Caco-2 (cell line): ENCODE results near the gene SIAH3. TPM values are rescaled to one million over a fixed set of nuclear protein-coding genes. Genes with fewer than 3 reads are reported as not detected.
A peak's percentile ranks its signal among the peaks of the same experiment; 100 is the strongest.

Experiments
- BruUV-seq: library from RNA; stranded (reverse); fragments of 400-500 nt; replicated peaks from 2 replicates; lab custom pipeline; 2021; lab: Mats Ljungman, UMichigan
- CTCF ChIA-PET: fragments of 300-600 bp; sonication (Branson Sonifier 250); formaldehyde crosslinking; loops from one replicate; lab custom pipeline; 2022; ENCODE audit warnings: antibody characterized with exemption; lab: Charles Lee
- POLR2A ChIA-PET: fragments of 300-600 bp; sonication (Branson Sonifier 250); formaldehyde crosslinking; loops from one replicate; lab custom pipeline; 2022; ENCODE audit warnings: antibody characterized with exemption; lab: Charles Lee
- DNase-seq, 2 experiments: peaks; one replicate each; pipeline versions ENCODE4 v3.0.0 to v3.0.0-alpha.2; 2020 to 2022
- H3K27me3 ChIP-seq: replicated peaks from 2 replicates; pipeline ENCODE4 v1.6.0; 2011; ENCODE audit warnings: low read length; ENCODE audit not compliant: control insufficient read depth, insufficient read depth
- H3K36me3 ChIP-seq: 2 replicates; pipeline ENCODE4 v1.5.1; 2011; ENCODE audit warnings: low read length; ENCODE audit not compliant: control insufficient read depth, insufficient read depth
- H3K4me1 ChIP-seq: fragments of 250-450 bp; sonication (Bioruptor Pico); 2 replicates; pipeline ENCODE4 v1.5.1; 2020; ENCODE audit warnings: mild to moderate bottlenecking
- H3K4me3 ChIP-seq: 2 replicates; pipeline ENCODE4 v1.5.1; 2011; ENCODE audit warnings: low read depth, mild to moderate bottlenecking, control low read depth, low read length
- H3K9me3 ChIP-seq: fragments of 250-450 bp; sonication (Bioruptor Pico); 2 replicates; pipeline ENCODE4 v1.5.1; 2020; ENCODE audit warnings: mild to moderate bottlenecking, moderate library complexity
- H3K27ac Mint-ChIP-seq: one replicate; pipeline ENCODE4 v1.8.0; 2022; ENCODE audit warnings: mixed read lengths; ENCODE audit not compliant: unreplicated experiment
- H3K27me3 Mint-ChIP-seq: one replicate; pipeline ENCODE4 v1.8.0; 2022; ENCODE audit warnings: mixed read lengths; ENCODE audit not compliant: insufficient read depth, unreplicated experiment
- H3K36me3 Mint-ChIP-seq: one replicate; pipeline ENCODE4 v1.8.0; 2022; ENCODE audit warnings: mild to moderate bottlenecking, mixed read lengths; ENCODE audit not compliant: insufficient read depth, unreplicated experiment
- H3K4me1 Mint-ChIP-seq: one replicate; pipeline ENCODE4 v1.8.0; 2022; ENCODE audit warnings: low read depth, mixed read lengths; ENCODE audit not compliant: unreplicated experiment
- H3K4me3 Mint-ChIP-seq: one replicate; pipeline ENCODE4 v1.8.0; 2022; ENCODE audit warnings: mild to moderate bottlenecking, moderate library complexity, mixed read lengths; ENCODE audit not compliant: unreplicated experiment
- H3K9me3 Mint-ChIP-seq: one replicate; pipeline ENCODE4 v1.8.0; 2022; ENCODE audit warnings: mixed read lengths; ENCODE audit not compliant: unreplicated experiment
- intact Hi-C: fragments of 100-400 bp; cut with micrococcal nuclease; formaldehyde crosslinking; loops from one replicate; pipeline ENCODE4 v1.10.0; 2022; ENCODE audit not compliant: unreplicated experiment
- total RNA-seq: library from RNA; stranded (reverse); gene quantifications from 2 replicates; pipeline ENCODE4 v1.2.3, GENCODE V29; 2022
- TF ChIP-seq, protein P1 (sequence below), 2 experiments: fragments of 200-600 bp in 1 of 2; IDR thresholded peaks; 1 replicate in 1 of 2; 2 replicates in 1 of 2; pipeline versions ENCODE4 v1.5.1 to v1.8.0; 2011 to 2022; ENCODE audit warnings: antibody characterized with exemption in 1 of 2, control low read depth in 1 of 2, inconsistent platforms in 1 of 2, low read depth in 1 of 2, low read length in 1 of 2, mild to moderate bottlenecking in 1 of 2, moderate library complexity in 1 of 2; ENCODE audit not compliant: insufficient read depth in 1 of 2, severe bottlenecking in 1 of 2, unreplicated experiment in 1 of 2

Gene SIAH3
- total RNA-seq, 1 experiment from 2014 or later, result not detected

DNA sequence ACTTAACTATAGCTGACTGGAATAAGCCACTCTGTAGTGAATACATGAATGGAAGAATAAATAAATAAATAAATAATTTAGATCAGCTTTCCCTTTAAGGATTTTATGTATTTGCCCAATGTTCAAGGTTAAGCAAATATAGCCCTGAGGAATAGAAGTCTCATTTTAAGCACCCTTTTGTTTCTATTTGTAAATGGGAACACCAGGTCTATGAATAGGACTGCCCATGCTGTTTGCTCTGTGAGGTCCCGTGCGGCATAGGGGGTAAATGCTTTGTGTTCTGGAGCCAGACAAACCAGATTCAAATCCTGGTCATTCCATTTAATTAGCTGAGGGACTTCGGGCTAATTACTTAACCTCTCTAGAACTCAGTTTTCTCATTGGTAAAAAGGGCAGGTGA, 120.1 kb downstream of the SIAH3 start:
- Histone ChIP-seq H3K4me1 (no peaks in the 10 kb centered on the region), H3K27me3 (no peaks in the 10 kb centered on the region), H3K4me3 (no peak overlapping the region), H3K36me3 (no peaks in the 10 kb centered on the region), H3K9me3 (no peaks in the 10 kb centered on the region)
- H3K9me3 Mint-ChIP-seq, result no peaks in the 10 kb centered on the region
- H3K27ac Mint-ChIP-seq, result no peak overlapping the region
- peaks cover 5% of the 10 kb centered on the region for H3K36me3 Mint-ChIP-seq
- TF ChIP-seq, protein P1, sequence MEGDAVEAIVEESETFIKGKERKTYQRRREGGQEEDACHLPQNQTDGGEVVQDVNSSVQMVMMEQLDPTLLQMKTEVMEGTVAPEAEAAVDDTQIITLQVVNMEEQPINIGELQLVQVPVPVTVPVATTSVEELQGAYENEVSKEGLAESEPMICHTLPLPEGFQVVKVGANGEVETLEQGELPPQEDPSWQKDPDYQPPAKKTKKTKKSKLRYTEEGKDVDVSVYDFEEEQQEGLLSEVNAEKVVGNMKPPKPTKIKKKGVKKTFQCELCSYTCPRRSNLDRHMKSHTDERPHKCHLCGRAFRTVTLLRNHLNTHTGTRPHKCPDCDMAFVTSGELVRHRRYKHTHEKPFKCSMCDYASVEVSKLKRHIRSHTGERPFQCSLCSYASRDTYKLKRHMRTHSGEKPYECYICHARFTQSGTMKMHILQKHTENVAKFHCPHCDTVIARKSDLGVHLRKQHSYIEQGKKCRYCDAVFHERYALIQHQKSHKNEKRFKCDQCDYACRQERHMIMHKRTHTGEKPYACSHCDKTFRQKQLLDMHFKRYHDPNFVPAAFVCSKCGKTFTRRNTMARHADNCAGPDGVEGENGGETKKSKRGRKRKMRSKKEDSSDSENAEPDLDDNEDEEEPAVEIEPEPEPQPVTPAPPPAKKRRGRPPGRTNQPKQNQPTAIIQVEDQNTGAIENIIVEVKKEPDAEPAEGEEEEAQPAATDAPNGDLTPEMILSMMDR (IDR thresholded peaks at IDR 0.05; ENCODE audit: insufficient read depth in 1 of 2, low read depth in 1 of 2, low read length in 1 of 2, severe bottlenecking in 1 of 2, unreplicated experiment in 1 of 2), result no peak
- H3K4me3 Mint-ChIP-seq, result no peak overlapping the region
- no peaks in the 10 kb centered on the region for H3K4me1 Mint-ChIP-seq
- DNase-seq, result no peak
- H3K27me3 Mint-ChIP-seq, result no peaks in the 10 kb centered on the region
- ChIA-PET POLR2A (no interaction called here), CTCF (no interaction called here)
- intact Hi-C loops, result no loop called here
- no TSS peak for BruUV-seq

DNA sequence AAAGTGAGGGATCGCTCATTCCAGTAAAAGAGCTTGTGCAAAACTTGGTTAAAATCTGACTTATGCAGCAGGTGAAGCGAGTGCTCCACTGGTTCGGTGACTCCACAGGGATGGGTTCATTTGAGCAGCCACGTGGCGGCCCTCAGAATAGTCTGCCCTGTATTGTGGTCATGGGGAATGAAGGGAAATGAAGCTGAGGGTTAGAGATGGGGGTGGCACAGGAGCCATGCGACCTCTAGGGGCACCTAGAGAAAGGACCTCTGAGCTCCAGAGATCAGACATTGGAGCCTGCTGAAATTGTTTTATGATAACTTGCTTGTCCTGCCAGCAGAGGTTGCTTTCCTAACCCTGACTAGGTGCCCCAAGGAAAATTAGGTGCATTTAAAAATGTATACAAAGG, 122.8 kb downstream of the SIAH3 start:
- peak; percentile 64 to 68 for DNase-seq
- Histone ChIP-seq H3K27me3 (no peaks in the 10 kb centered on the region), H3K36me3 (no peaks in the 10 kb centered on the region), H3K4me3 (no peak overlapping the region), H3K4me1 (no peaks in the 10 kb centered on the region), H3K9me3 (no peaks in the 10 kb centered on the region)
- H3K27ac Mint-ChIP-seq, result no peak overlapping the region
- ChIA-PET POLR2A (no interaction called here), CTCF (interaction anchor here (0.6 to 1.2 kb wide), 14 partner anchors 10 to 335 kb away, joined by 3 to 8 read pairs (median 4); no protein-coding TSS in a partner anchor)
- peaks cover 5% of the 10 kb centered on the region for H3K36me3 Mint-ChIP-seq
- no TSS peak for BruUV-seq
- intact Hi-C loops, result loop anchor here (1.0 to 2.0 kb wide), 3 partner anchors 105 to 217 kb away; no protein-coding TSS in a partner anchor
- TF ChIP-seq, protein P1 (IDR thresholded peaks at IDR 0.05; ENCODE audit: insufficient read depth in 1 of 2, low read depth in 1 of 2, low read length in 1 of 2, severe bottlenecking in 1 of 2, unreplicated experiment in 1 of 2), result peak; percentile 74 to 78
- no peaks in the 10 kb centered on the region for H3K27me3 Mint-ChIP-seq
- H3K4me3 Mint-ChIP-seq, result no peak overlapping the region
- H3K9me3 Mint-ChIP-seq, result no peaks in the 10 kb centered on the region
- H3K4me1 Mint-ChIP-seq, result no peaks in the 10 kb centered on the region

Other genes with a start within 250 kb of the SIAH3 start
- gene ERICH6B, start 236.0 kb downstream of the SIAH3 start, total RNA-seq, result not detected in 2 replicates
- gene CBY2, start 149.4 kb downstream of the SIAH3 start, total RNA-seq, result 0.67 and 0.91 TPM in 2 replicates
- 45.0 and 47.0 TPM in 2 replicates for gene ZC3H13, start 201.0 kb upstream of the SIAH3 start, total RNA-seq